H1 (cell line): ENCODE results near the gene LRRC63. TPM values are rescaled to one million over a fixed set of nuclear protein-coding genes. Genes with fewer than 3 reads are reported as not detected.

Experiments used
- BCL11A ChIP-seq, 2 experiments: IDR thresholded peaks; one replicate each; pipeline ENCODE4 v1.6.1; 2011; ENCODE audit warnings: low read depth in 2 of 2, low read length in 2 of 2, mild to moderate bottlenecking in 2 of 2
- CBX5 ChIP-seq: fragments of 300-800, 300-1000 bp; sonication (generic); IDR thresholded peaks from 2 replicates; pipeline ENCODE4 v1.7.1; 2016; ENCODE audit warnings: antibody characterized with exemption, low read length, low read depth
- HDAC6 ChIP-seq: IDR thresholded peaks from one replicate; pipeline ENCODE4 v1.7.1; 2012; ENCODE audit warnings: low read depth, mild to moderate bottlenecking, inconsistent platforms, low read length, moderate library complexity
- RBBP5 ChIP-seq: IDR thresholded peaks from 2 replicates; pipeline ENCODE4 v1.7.1; 2012; ENCODE audit warnings: low read depth, mild to moderate bottlenecking, inconsistent platforms, low read length, moderate library complexity, borderline replicate concordance
- polyA plus RNA-seq, 7 experiments: library from polyadenylated mRNA; depleted of rRNA in 3 of 7; stranded (reverse) in 5 of 7; unstranded in 2 of 7; fragments of >200 nt in 5 of 7; fragments of 200-250 nt in 2 of 7; gene quantifications; 1 replicate in 5 of 7; 2 replicates in 1 of 7; 4 replicates in 1 of 7; pipeline versions ENCODE4 v1.2.1 to v1.2.3, GENCODE V29; 2011 to 2013; ENCODE audit warnings: missing spikeins in 2 of 7, mixed read lengths in 2 of 7
- total RNA-seq: library from RNA; stranded (reverse); fragmentation: NEBNext Ultra II Directional; extraction: Animal tissue kit (Norgen Biotek cat#: 25700); gene quantifications from 2 replicates; pipeline ENCODE4 v1.2.1, GENCODE V29; 2021

Gene LRRC63
- total and polyA plus RNA-seq, 2 of the 8 experiments (the other 6 are each of a cell fraction or from before 2014, with no cell fraction given), result not detected

GRCh38 chr13:46179491-46179908 lies 32.2 kb upstream of the LRRC63 start (continued):
- TF ChIP-seq BCL11A (IDR thresholded peaks at IDR 0.05; ENCODE audit: low read depth in 2 of 2, low read length in 2 of 2) (no peak), CBX5 (no peak), HDAC6 (no peak), RBBP5 (no peak)
